Measurements from ENCODE around the gene CAMK1D. TPM values are rescaled to one million over a fixed set of nuclear protein-coding genes. Genes with fewer than 3 reads are reported as not detected.
"Not testable (repeated sequence)": the region's sequence is repeated elsewhere in the genome, so short reads cannot be mapped to it uniquely, and the experiment has no call there.

Gene CAMK1D
- total RNA-seq, 1 donor from 2014 or later: 3.1 TPM

GRCh38 chr10:12340371-12340770, 9.0 kb upstream of the CAMK1D start:
- DNase-seq (ENCODE audit: low spot score): no peak

- DNase-seq (ENCODE audit: low spot score): no peak
These were observed 8.4 kb upstream of the CAMK1D start for GRCh38 chr10:12340937-12341336.

GRCh38 chr10:12341526-12341925, 7.8 kb upstream of the CAMK1D start:
- no peak for DNase-seq (ENCODE audit: low spot score)

- DNase-seq (ENCODE audit: low spot score): no peak
These were observed 4.8 kb upstream of the CAMK1D start for GRCh38 chr10:12344375-12345110.

- no peak for DNase-seq (ENCODE audit: low spot score)
These were observed 2.6 kb upstream of the CAMK1D start for GRCh38 chr10:12346707-12347106.

GRCh38 chr10:12348294-12348869, 965 bp upstream of the CAMK1D start:
- no peak for DNase-seq (ENCODE audit: low spot score)

GRCh38 chr10:12349629-12350166, 351 bp downstream of the CAMK1D start:
- DNase-seq (ENCODE audit: low spot score): no peak

- DNase-seq (ENCODE audit: low spot score): peak; percentile 35
These were observed 973 bp downstream of the CAMK1D start for GRCh38 chr10:12350167-12350872.

- DNase-seq (ENCODE audit: low spot score): no peak
These were observed 1.6 kb downstream of the CAMK1D start for GRCh38 chr10:12350925-12351324.

GRCh38 chr10:12351447-12351846, 2.1 kb downstream of the CAMK1D start:
- no peak for DNase-seq (ENCODE audit: low spot score)

- no peak for DNase-seq (ENCODE audit: low spot score)
These were observed 2.5 kb downstream of the CAMK1D start for GRCh38 chr10:12351889-12352288.

GRCh38 chr10:12353399-12354242, 4.3 kb downstream of the CAMK1D start:
- no peak for DNase-seq (ENCODE audit: low spot score)

GRCh38 chr10:12354696-12355095, 5.3 kb downstream of the CAMK1D start:
- DNase-seq (ENCODE audit: low spot score): not testable (repeated sequence)

GRCh38 chr10:12355384-12355783, 6.0 kb downstream of the CAMK1D start:
- no peak for DNase-seq (ENCODE audit: low spot score)

GRCh38 chr10:12357525-12358151, 8.3 kb downstream of the CAMK1D start:
- DNase-seq (ENCODE audit: low spot score): no peak

GRCh38 chr10:12358863-12359564, 9.7 kb downstream of the CAMK1D start:
- DNase-seq (ENCODE audit: low spot score): no peak

- no peak for DNase-seq (ENCODE audit: low spot score)
These were observed 11.1 kb downstream of the CAMK1D start for GRCh38 chr10:12360461-12360860.

- DNase-seq (ENCODE audit: low spot score): not testable (repeated sequence)
These were observed 11.8 kb downstream of the CAMK1D start for GRCh38 chr10:12361115-12361514.

GRCh38 chr10:12364559-12364958, 15.2 kb downstream of the CAMK1D start:
- DNase-seq (ENCODE audit: low spot score): no peak

- no peak for DNase-seq (ENCODE audit: low spot score)
These were observed 17.9 kb downstream of the CAMK1D start for GRCh38 chr10:12367272-12367671.
